GM19025 (cell line): ENCODE data around the gene TMPRSS3.

Experiments used
- ATAC-seq: cut with Tn5 transposase; IDR thresholded peaks from one replicate; pipeline ENCODE4 v1.9.1; 2021; ENCODE audit warnings: mild to moderate bottlenecking, low read depth, moderate library complexity; ENCODE audit not compliant: unreplicated experiment

TMPRSS3 gene

GRCh38 chr21:42356650-42357049 lies 39.2 kb downstream of the TMPRSS3 start:
- no peak for ATAC-seq

DNA sequence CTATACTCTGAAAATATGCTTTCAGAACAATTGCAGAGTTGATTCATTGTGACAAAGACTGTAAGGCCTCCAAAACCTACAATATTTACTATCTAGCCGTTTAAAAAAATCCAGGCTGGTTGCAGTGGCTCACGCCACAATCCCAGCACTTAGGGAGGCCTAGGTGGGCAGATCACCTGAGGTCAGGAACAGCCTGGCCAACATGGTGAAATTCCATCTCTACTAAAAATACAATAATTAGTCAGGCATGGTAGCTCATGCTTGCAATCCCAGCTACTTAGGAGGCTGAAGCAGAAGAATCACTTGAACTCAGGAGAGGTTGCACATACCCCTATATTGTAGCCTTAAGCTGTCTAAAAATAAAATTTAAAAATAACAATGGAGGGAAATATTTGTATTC lies 39.8 kb downstream of the TMPRSS3 start:
- ATAC-seq = no peak

- no peak for ATAC-seq
Observed at GRCh38 chr21:42353623-42354022, 42.2 kb downstream of the TMPRSS3 start.

DNA sequence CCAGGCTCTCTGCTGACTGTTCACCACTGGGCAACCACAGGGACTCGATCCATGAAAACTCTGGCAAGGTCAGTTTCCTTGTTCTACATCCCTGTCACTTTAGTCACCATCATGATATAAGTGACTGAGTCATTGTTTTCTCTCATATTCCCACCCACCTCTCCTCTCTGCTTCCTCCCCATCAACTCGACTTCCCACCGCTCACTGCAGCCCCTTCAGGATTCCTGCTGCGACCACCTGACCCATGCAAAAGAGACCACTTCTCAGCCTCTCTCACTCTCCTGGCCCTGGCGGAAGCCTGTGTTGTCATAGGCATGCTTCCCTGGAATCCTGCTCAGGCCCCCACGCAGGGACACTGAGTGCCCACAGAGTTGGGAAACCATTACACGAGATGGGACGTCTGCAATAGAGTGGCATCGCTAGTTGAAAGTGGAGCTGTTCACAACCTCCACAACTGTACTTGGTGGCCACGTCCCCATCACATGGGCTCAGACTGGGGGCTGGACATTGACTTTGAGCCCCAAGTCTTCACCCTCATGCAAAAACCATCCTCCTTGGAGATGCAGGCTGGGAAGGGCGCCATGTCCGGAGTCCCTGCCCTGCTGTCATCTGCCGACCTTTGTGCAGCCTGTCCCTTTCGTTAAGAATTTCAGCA lies 43.3 kb downstream of the TMPRSS3 start:
- ATAC-seq = no peak

DNA sequence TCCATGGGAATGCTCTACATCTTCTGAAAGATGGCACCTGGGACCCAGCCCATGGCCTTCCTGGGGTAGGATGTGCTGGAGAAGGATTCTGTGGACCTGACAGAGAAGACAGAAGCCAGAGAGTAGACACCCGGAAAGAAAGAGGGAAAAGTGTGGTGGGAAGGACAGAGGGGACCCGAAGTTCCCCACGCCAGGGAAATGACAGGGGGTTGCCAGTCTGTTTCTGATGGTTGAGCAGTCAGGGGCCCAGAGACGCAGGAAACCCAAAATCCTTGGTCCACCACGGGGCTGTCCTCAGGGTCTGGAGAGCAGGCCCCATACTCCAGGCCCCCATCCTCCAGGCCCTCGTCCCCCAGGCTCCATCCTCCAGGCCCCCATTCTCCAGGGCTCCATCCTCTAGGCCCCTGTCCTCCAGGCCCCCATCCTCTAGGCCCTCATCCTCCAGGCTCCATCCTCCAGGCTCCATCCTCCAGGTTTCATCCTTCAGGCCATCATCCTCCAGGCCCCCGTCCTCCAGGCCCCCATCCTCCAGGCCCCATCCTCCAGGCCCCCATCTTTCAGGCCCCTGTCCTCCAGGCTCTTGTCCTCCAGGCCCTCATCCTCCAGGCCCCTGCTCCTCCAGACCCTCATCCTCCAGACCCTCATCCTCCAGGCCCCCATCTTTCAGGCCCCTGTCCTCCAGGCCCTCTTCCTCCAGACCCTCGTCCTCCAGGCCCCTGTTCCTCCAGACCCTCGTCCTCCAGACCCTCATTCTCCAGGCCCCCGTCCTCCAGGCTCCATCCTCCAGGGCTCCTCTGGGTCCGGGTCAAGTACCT lies 44.0 kb downstream of the TMPRSS3 start:
- no peak for ATAC-seq

- ATAC-seq = no peak
Observed at GRCh38 chr21:42350927-42351426, 44.9 kb downstream of the TMPRSS3 start, which contains the start of gene TFF2. TFF2 (minus strand) TSS chr21:42350994; CDS start chr21:42350957, 37 bp downstream.

DNA sequence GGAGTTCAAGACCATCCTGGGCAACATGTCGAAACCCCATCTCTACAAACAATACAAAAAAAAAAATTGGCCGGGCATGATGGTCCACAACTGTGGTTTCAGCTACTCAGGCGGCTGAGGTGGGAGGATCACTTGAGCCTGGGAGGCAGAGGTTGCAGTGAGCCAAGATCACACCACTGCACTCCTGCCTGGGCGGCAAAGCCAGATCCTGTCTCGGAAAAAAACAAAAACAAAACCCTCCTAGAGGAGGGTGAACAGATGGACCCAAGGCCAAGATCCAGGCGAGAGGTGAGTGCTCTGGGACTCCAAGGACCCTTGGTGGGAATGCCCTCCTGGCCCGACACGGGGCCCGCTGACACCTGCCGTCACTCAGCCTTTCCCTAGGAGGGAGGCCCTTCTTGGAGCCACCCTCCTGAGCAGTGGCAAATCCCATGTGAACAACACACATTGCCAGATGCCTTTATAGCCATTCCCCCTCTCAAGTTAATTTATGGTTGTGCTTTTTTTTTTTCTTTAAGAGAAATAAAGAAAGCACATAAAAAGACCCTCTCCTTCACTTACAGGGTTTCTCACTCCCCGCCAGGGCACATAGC lies 45.4 kb downstream of the TMPRSS3 start:
- no peak for ATAC-seq

DNA sequence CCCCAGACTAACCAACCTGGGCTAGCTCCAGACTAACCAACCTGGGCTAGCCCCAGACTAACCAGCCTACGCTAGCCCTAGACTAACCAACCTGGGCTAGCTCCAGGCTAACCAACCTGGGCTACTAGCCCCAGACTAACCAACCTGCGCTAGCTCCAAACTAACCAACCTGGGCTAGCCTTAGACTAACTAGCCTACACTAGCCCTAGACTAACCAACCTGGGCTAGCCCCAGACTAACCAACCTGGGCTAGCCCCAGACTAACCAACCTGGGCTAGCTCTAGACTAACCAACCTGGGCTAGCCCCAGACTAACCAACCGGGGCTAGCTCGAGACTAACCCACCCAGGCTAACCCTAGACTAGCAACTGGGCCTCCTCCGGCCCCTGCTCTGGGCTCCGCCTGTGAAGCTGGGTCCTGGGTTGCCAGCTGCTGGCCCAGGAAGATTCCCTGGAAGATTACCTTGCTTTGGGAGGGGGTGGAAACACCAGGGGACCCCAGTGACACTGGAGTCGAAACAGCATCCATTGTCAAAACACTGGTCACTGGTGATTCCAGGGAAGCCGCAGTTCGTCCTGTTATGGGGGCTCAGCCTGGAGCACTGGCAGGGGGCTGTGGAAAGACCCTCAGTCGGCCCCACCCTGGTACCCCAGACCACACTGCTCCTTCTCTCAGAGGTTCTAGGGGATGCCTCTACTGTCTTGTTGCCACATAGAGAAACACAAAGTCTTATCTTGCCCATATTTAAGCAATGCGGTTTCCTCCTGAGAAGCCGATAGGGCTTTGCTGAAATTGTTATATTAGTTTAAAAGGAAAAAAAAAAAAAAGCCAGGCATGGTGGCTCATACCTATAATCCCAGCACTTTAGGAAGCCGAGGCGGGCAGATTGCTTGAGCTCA lies 46.2 kb downstream of the TMPRSS3 start:
- ATAC-seq = no peak

GRCh38 chr21:42348762-42349161 lies 47.1 kb downstream of the TMPRSS3 start:
- no peak for ATAC-seq

- ATAC-seq = no peak
Observed at GRCh38 chr21:42347601-42348327, 48.1 kb downstream of the TMPRSS3 start.

DNA sequence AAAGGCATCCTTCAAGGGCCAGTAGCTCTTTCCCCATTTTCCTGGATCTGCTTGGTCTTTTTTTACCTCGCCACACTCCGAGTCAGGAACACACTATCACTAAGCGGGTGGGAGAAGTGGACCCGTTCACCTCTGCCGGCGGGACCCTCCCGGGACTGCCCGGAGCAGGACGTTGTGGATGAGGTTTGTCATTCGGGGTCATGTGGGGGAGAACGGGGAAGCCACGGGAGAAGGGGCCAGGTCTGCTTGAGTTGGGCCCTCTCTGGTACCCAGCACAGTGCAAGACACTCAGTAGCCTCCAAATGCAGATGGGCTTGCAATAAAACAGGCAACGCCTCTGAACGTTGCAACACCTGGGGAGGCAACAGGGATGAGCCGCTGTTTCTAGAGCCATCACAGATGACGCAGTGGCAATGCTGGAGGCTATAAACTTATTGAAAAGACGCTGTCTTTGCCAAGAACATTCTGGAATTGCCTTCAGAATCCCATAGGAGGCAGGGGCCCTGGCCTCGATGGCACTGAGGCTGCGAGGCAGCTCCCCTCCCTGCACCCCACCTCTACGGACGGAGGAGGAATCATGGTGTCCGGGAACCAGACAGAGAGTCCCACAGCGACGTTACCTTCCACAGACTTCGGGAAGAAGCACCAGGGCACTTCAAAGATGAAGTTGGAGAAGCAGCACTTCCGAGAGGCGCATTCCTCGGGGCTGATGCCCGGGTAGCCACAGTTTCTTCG lies 48.8 kb downstream of the TMPRSS3 start:
- ATAC-seq = no peak

DNA sequence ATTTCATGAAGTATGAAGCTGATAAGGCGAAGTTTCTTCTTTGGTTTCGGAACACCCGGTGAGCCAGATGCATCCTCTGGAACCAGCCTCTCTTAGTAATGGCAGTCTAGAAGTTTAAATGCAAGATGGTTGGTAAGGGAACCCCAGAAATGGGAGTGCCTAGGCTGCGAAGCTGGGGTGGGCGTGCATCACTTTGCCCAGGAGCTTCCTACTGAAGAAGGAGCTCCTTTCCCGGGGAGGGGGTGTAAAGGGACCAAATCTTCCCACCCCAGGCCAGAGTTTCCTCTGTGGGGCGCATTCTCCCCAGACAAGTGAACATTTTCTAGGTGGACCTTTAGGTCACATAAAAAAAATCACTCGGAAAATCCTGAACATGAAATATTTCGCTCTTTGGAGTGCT lies 49.4 kb downstream of the TMPRSS3 start:
- no peak for ATAC-seq

- no peak for ATAC-seq
Observed at GRCh38 chr21:42344631-42345030, 51.2 kb downstream of the TMPRSS3 start.

- no peak for ATAC-seq
Observed at GRCh38 chr21:42343963-42344510, 51.8 kb downstream of the TMPRSS3 start.

DNA sequence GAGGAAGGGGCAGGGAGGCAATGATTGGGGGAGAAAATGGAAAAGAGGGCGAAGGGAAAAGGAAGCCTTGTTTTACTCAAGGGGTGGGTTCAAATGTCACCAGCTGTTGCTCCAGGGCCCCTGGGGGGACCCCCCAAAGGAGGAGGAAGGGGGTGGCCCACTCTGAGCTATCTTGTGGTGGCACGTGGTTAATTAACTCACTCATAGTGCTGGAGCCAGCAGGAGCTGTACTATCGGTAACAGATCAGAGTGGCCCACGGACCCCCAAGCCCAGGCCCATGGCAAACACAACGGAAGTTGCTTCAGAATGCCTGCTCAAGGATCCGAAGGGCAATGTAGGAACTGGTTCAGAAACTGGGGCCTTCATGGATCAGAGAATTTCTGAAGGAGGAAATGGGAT lies 52.3 kb downstream of the TMPRSS3 start:
- no peak for ATAC-seq

- no peak for ATAC-seq
Observed at GRCh38 chr21:42343101-42343500, 52.8 kb downstream of the TMPRSS3 start.

- no peak for ATAC-seq
Observed at GRCh38 chr21:42341776-42342542, 53.9 kb downstream of the TMPRSS3 start.
